Measurements from ENCODE around the gene CFAP251. TPM values are rescaled to one million over a fixed set of nuclear protein-coding genes. Genes with fewer than 3 reads are reported as not detected.

The CFAP251 gene
- total RNA-seq, 1 experiment from 2014 or later: 0.81 TPM

- Histone ChIP-seq H3K27me3 (ENCODE audit: insufficient read depth, low read length) (no peaks in the 10 kb centered on the region; the same call in 1 of the 2 replicates), H3T11ph (ENCODE audit: low read length) (no peak overlapping the region), H3K4ac (ENCODE audit: low read depth, low read length) (no peak overlapping the region), H2AFZ (ENCODE audit: low read length) (no peak overlapping the region), H2BK5ac (ENCODE audit: insufficient read length, low read length) (no peak overlapping the region), H3K23ac (ENCODE audit: insufficient read length, low read depth, low read length) (no peak overlapping the region), H3K56ac (ENCODE audit: insufficient read length, low read depth, low read length) (no peak overlapping the region), H4K91ac (ENCODE audit: insufficient read length, low read depth, low read length) (no peak overlapping the region), H3K79me1 (ENCODE audit: insufficient read depth, low read depth, low read length, poor library complexity, severe bottlenecking) (peaks cover 7% of the 10 kb centered on the region), H2BK15ac (ENCODE audit: low read depth, low read length) (no peak overlapping the region), H3K14ac (ENCODE audit: insufficient read depth, low read length) (no peak overlapping the region), H2AK5ac (ENCODE audit: insufficient read length, low read length) (no peak overlapping the region), H2BK120ac (ENCODE audit: low read depth, low read length, poor library complexity, severe bottlenecking) (no peak overlapping the region), H3K9me3 (ENCODE audit: control insufficient read depth, low read depth, low read length) (no peaks in the 10 kb centered on the region), H4K5ac (ENCODE audit: insufficient read length, low read depth, low read length) (no peak overlapping the region), H2BK20ac (ENCODE audit: low read depth, low read length, poor library complexity, severe bottlenecking) (no peak overlapping the region), H2BK12ac (ENCODE audit: insufficient read length, low read depth, low read length) (no peak overlapping the region), H3K18ac (ENCODE audit: insufficient read length, low read depth, low read length) (no peak overlapping the region), H3K23me2 (ENCODE audit: insufficient read length, low read depth, low read length, poor library complexity, severe bottlenecking) (peaks cover 9% of the 10 kb centered on the region), H3K27ac (ENCODE audit: insufficient read length, low read depth, low read length) (no peak overlapping the region), H4K8ac (replicated peaks; ENCODE audit: insufficient read length, low read depth, low read length) (no peak overlapping the region), H3K4me1 (ENCODE audit: insufficient read depth, low read length) (no peaks in the 10 kb centered on the region), H3K4me2 (ENCODE audit: insufficient read depth, insufficient read length, low read length) (no peak overlapping the region), H3K79me2 (ENCODE audit: insufficient read depth, low read length) (peaks cover 2% of the 10 kb centered on the region; the same call in 1 of the 2 replicates), H3K9ac (ENCODE audit: extremely low read depth, insufficient read length, low read length) (no peak overlapping the region), H4K20me1 (ENCODE audit: control insufficient read depth, insufficient read depth, insufficient read length) (peaks cover 3% of the 10 kb centered on the region)
- peak; percentile 55 for DNase-seq
- no CpG with 5 or more reads among the region's 7 CpGs for WGBS (ENCODE audit: extremely low coverage, insufficient read length, low lambda C conversion rate)
- Mint-ChIP-seq H3K4me3 (no peak overlapping the region), H3K36me3 (ENCODE audit: insufficient read depth in 1 of 3, low read depth in 3 of 3) (peaks cover 0 to 3% (median 1%) of the 10 kb centered on the region in 3 experiments; a peak in 2 of 7 replicates), H3K27ac (no peak overlapping the region), H3K9me3 (no peaks in the 10 kb centered on the region; a peak in 1 of 5 replicates), H3K27me3 (ENCODE audit: low read depth) (peaks cover 4% of the 10 kb centered on the region), H3K4me1 (peaks cover 35 to 36% of the 10 kb centered on the region in 2 experiments)
- peak; percentile 29; the same call in 2 of the 3 replicates for TF ChIP-seq CTCF (conservative IDR thresholded peaks at IDR 0.05)
Observed at GRCh38 chr12:122026706-122027333, 108.4 kb downstream of the CFAP251 start.

Data from H9 (cell line).